Measurements from ENCODE around the gene HRAS. TPM values are rescaled to one million over a fixed set of nuclear protein-coding genes. Genes with fewer than 3 reads are reported as not detected.

The HRAS gene
- total and polyA plus RNA-seq, 4 donors: 4.7 to 17.4 (median 10.9) TPM

DNA sequence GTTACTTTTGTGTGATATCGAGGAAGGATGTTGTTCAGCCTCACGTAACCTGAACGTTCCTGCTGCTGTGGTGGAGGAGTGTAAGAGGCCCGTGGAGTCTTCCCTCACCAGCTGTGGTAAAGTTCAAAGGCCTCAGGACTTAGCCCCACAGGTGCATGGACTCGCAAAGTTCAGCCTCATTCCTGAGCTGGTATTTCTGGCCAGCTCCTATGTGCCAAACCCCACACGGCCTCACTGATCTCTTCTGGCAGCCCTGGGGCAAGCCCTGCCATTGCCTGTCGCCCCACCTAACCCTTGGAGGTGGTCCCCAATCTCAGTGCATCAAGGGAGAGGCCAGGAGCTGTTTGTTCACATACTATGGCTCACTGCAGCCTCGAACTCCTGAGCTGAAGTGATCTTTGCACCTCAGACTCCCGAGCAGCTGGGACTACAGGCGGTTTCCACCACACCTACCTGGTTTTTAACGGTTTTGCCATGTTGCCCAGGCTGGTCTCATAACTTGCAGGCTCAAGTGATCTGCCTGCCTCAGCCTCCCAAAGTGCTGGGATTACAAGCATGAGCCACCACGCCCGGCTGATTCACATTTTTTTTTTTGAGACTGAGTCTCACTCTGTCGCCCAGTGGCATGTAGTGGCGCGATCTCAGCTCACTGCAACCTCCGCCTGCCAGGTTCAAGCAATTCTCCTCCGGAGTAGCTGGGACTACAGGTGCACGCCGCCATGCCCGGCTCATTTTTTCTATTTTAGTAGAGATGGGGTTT, 43.1 kb upstream of the HRAS start:
- Histone ChIP-seq H3K4me1 (ENCODE audit: control insufficient read depth in 4 of 4, insufficient read depth in 4 of 4, low read length in 3 of 4) (peaks cover 23 to 66% (median 52%) of the 10 kb centered on the region in 4 donors), H3K27ac (ENCODE audit: low read depth in 1 of 2, low read length in 2 of 2) (peak overlapping the region; percentile 72 to 73), H3K27me3 (ENCODE audit: control insufficient read depth in 4 of 4, insufficient read depth in 4 of 4, low read length in 3 of 4) (no peaks in the 10 kb centered on the region), H3K36me3 (ENCODE audit: control insufficient read depth in 4 of 4, insufficient read depth in 3 of 4, low read depth in 1 of 4, low read length in 3 of 4) (peaks cover 0 to 7% (median 5%) of the 10 kb centered on the region in 4 donors), H3K9me3 (ENCODE audit: control insufficient read depth in 4 of 4, low read length in 3 of 4) (no peaks in the 10 kb centered on the region), H3K4me3 (ENCODE audit: low read depth in 1 of 3, low read length in 3 of 3) (peak overlapping the region; percentile 53 to 98 (median 86)), H3K9ac (ENCODE audit: low read depth in 1 of 2, low read length in 2 of 2) (peak overlapping the region in 1 of 2 donors; percentile 81)
- no peak for DNase-seq (ENCODE audit: low spot score)
- TF ChIP-seq GABPA (IDR thresholded peaks at IDR 0.05 in 1 of 2, conservative IDR thresholded peaks at IDR 0.05 in 1 of 2) (no peak), NR2F2 (IDR thresholded peaks at IDR 0.05) (peak; percentile 75), TAF1 (conservative IDR thresholded peaks at IDR 0.05) (no peak), JUND (IDR thresholded peaks at IDR 0.05) (peak in 1 of 2 donors; percentile 68), RXRA (IDR thresholded peaks at IDR 0.05) (peak; percentile 96), YY1 (IDR thresholded peaks at IDR 0.05) (no peak), FOXA2 (IDR thresholded peaks at IDR 0.05) (no peak), SP1 (IDR thresholded peaks at IDR 0.05) (peak; percentile 67), FOXA1 (IDR thresholded peaks at IDR 0.05) (no peak), HNF4A (conservative IDR thresholded peaks at IDR 0.05) (peak; percentile 98 to 99), HNF4G (IDR thresholded peaks at IDR 0.05) (peak; percentile 90), EGR1 (IDR thresholded peaks at IDR 0.05; ENCODE audit: low read depth in 2 of 2) (no peak)
- TF ChIP-seq, protein P1, sequence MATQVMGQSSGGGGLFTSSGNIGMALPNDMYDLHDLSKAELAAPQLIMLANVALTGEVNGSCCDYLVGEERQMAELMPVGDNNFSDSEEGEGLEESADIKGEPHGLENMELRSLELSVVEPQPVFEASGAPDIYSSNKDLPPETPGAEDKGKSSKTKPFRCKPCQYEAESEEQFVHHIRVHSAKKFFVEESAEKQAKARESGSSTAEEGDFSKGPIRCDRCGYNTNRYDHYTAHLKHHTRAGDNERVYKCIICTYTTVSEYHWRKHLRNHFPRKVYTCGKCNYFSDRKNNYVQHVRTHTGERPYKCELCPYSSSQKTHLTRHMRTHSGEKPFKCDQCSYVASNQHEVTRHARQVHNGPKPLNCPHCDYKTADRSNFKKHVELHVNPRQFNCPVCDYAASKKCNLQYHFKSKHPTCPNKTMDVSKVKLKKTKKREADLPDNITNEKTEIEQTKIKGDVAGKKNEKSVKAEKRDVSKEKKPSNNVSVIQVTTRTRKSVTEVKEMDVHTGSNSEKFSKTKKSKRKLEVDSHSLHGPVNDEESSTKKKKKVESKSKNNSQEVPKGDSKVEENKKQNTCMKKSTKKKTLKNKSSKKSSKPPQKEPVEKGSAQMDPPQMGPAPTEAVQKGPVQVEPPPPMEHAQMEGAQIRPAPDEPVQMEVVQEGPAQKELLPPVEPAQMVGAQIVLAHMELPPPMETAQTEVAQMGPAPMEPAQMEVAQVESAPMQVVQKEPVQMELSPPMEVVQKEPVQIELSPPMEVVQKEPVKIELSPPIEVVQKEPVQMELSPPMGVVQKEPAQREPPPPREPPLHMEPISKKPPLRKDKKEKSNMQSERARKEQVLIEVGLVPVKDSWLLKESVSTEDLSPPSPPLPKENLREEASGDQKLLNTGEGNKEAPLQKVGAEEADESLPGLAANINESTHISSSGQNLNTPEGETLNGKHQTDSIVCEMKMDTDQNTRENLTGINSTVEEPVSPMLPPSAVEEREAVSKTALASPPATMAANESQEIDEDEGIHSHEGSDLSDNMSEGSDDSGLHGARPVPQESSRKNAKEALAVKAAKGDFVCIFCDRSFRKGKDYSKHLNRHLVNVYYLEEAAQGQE (IDR thresholded peaks at IDR 0.05): no peak
- TF ChIP-seq, protein P2, sequence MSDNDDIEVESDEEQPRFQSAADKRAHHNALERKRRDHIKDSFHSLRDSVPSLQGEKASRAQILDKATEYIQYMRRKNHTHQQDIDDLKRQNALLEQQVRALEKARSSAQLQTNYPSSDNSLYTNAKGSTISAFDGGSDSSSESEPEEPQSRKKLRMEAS (IDR thresholded peaks at IDR 0.05): peak; percentile 48
- TF ChIP-seq, protein P3, sequence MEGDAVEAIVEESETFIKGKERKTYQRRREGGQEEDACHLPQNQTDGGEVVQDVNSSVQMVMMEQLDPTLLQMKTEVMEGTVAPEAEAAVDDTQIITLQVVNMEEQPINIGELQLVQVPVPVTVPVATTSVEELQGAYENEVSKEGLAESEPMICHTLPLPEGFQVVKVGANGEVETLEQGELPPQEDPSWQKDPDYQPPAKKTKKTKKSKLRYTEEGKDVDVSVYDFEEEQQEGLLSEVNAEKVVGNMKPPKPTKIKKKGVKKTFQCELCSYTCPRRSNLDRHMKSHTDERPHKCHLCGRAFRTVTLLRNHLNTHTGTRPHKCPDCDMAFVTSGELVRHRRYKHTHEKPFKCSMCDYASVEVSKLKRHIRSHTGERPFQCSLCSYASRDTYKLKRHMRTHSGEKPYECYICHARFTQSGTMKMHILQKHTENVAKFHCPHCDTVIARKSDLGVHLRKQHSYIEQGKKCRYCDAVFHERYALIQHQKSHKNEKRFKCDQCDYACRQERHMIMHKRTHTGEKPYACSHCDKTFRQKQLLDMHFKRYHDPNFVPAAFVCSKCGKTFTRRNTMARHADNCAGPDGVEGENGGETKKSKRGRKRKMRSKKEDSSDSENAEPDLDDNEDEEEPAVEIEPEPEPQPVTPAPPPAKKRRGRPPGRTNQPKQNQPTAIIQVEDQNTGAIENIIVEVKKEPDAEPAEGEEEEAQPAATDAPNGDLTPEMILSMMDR (IDR thresholded peaks at IDR 0.05; ENCODE audit: low read depth, low read length, missing input control): no peak
- TF ChIP-seq, protein P4, sequence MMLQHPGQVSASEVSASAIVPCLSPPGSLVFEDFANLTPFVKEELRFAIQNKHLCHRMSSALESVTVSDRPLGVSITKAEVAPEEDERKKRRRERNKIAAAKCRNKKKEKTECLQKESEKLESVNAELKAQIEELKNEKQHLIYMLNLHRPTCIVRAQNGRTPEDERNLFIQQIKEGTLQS (IDR thresholded peaks at IDR 0.05): peak; percentile 16
- WGBS: 57% methylated on average over 21 of the region's 21 CpGs

DNA sequence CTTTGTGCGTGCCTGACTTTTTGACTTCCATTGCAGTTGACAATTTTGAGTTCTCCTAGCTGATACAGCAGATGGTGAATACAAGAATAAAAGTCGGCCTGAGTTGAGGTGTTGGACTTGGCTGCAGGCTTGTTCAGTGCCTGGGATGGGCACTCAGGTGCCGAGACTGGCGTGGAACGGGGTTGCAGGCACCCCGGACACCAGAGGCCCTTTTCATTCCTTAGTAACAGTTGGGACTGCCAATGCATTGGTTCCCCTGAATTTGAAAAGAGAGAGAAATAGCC, 42.2 kb upstream of the HRAS start:
- Histone ChIP-seq H3K27me3 (ENCODE audit: control insufficient read depth in 4 of 4, insufficient read depth in 4 of 4, low read length in 3 of 4) (no peaks in the 10 kb centered on the region), H3K9ac (ENCODE audit: low read depth in 1 of 2, low read length in 2 of 2) (peak overlapping the region; percentile 81 to 85), H3K9me3 (ENCODE audit: control insufficient read depth in 4 of 4, low read length in 3 of 4) (no peaks in the 10 kb centered on the region)

More for the DNA sequence above, 42.2 kb upstream of the HRAS start:
- H3K4me3 ChIP-seq (ENCODE audit: low read depth in 1 of 3, low read length in 3 of 3): peak overlapping the region; percentile 86 to 98 (median 87)
- no peak for TF ChIP-seq JUND (IDR thresholded peaks at IDR 0.05)
- no peak for TF ChIP-seq NR2F2 (IDR thresholded peaks at IDR 0.05)
- H3K36me3 ChIP-seq (ENCODE audit: control insufficient read depth in 4 of 4, insufficient read depth in 3 of 4, low read depth in 1 of 4, low read length in 3 of 4): peaks cover 0 to 5% (median 2%) of the 10 kb centered on the region in 4 donors
- H3K27ac ChIP-seq (ENCODE audit: low read depth in 1 of 2, low read length in 2 of 2): peak overlapping the region; percentile 72 to 73
- H3K4me1 ChIP-seq (ENCODE audit: control insufficient read depth in 4 of 4, insufficient read depth in 4 of 4, low read length in 3 of 4): peaks cover 23 to 68% (median 56%) of the 10 kb centered on the region in 4 donors
- 43% methylated on average over 6 of the region's 6 CpGs for WGBS
- DNase-seq (ENCODE audit: low spot score): no peak

Data from liver (tissue), 9 donors.